Measurements from ENCODE around the gene CGB2. TPM values are rescaled to one million over a fixed set of nuclear protein-coding genes. Genes with fewer than 3 reads are reported as not detected.

The CGB2 gene
- total RNA-seq, 1 donor from 2014 or later = 0.52 TPM

GRCh38 chr19:49061000-49061399 lies 29.3 kb downstream of the CGB2 start:
- TF ChIP-seq CTCF (IDR thresholded peaks at IDR 0.05; ENCODE audit: insufficient read depth, low read depth, low read length) (no peak), EZH2 (IDR thresholded peaks at IDR 0.05; ENCODE audit: insufficient read depth, low read length) (no peak)
- Histone ChIP-seq H3K9ac (ENCODE audit: low read length) (no peak overlapping the region), H3K4me2 (ENCODE audit: low read length) (no peak overlapping the region), H3K9me3 (ENCODE audit: insufficient read depth, low read depth, low read length) (no peaks in the 10 kb centered on the region), H3K79me2 (ENCODE audit: insufficient read depth, low read length) (peaks cover 57% of the 10 kb centered on the region), H3K4me3 (ENCODE audit: insufficient read depth, low read depth, low read length) (no peak overlapping the region), H3K4me1 (ENCODE audit: insufficient read depth, low read length) (peaks cover 30% of the 10 kb centered on the region), H2AFZ (ENCODE audit: low read depth, low read length) (no peak overlapping the region), H3K36me3 (ENCODE audit: insufficient read depth, low read length) (no peaks in the 10 kb centered on the region), H3K27ac (ENCODE audit: low read depth, low read length) (no peak overlapping the region), H3K27me3 (ENCODE audit: insufficient read depth, low read length) (no peaks in the 10 kb centered on the region), H4K20me1 (ENCODE audit: insufficient read depth, low read length) (peaks cover 55% of the 10 kb centered on the region)
- no peak for FAIRE-seq
- H3K27me3 Mint-ChIP-seq (ENCODE audit: low read depth, unreplicated experiment) = peaks cover 10% of the 10 kb centered on the region
- H3K9me3 Mint-ChIP-seq (ENCODE audit: unreplicated experiment) = no peaks in the 10 kb centered on the region
- peaks cover 20% of the 10 kb centered on the region for H3K4me1 Mint-ChIP-seq (ENCODE audit: low read depth, unreplicated experiment)
- H3K27ac Mint-ChIP-seq (ENCODE audit: unreplicated experiment) = no peak overlapping the region
- DNase-seq (ENCODE audit: low read depth) = no peak
- H3K36me3 Mint-ChIP-seq (ENCODE audit: low read depth, unreplicated experiment) = peaks cover 7% of the 10 kb centered on the region
- H3K4me3 Mint-ChIP-seq (ENCODE audit: unreplicated experiment) = peak overlapping the region; percentile 70

GRCh38 chr19:49061445-49061844 lies 29.8 kb downstream of the CGB2 start:
- FAIRE-seq (no peak), DNase-seq (ENCODE audit: low read depth) (no peak)
- Mint-ChIP-seq H3K27ac (ENCODE audit: unreplicated experiment) (no peak overlapping the region), H3K9me3 (ENCODE audit: unreplicated experiment) (no peaks in the 10 kb centered on the region), H3K36me3 (ENCODE audit: low read depth, unreplicated experiment) (peaks cover 7% of the 10 kb centered on the region), H3K4me1 (ENCODE audit: low read depth, unreplicated experiment) (peaks cover 21% of the 10 kb centered on the region), H3K27me3 (ENCODE audit: low read depth, unreplicated experiment) (peaks cover 10% of the 10 kb centered on the region), H3K4me3 (ENCODE audit: unreplicated experiment) (no peak overlapping the region)
- H3K36me3 ChIP-seq (ENCODE audit: insufficient read depth, low read length) = no peaks in the 10 kb centered on the region
- no peaks in the 10 kb centered on the region for H3K9me3 ChIP-seq (ENCODE audit: insufficient read depth, low read depth, low read length)
- H3K79me2 ChIP-seq (ENCODE audit: insufficient read depth, low read length) = peaks cover 53% of the 10 kb centered on the region
- H4K20me1 ChIP-seq (ENCODE audit: insufficient read depth, low read length) = peaks cover 59% of the 10 kb centered on the region
- no peak overlapping the region for H2AFZ ChIP-seq (ENCODE audit: low read depth, low read length)
- peaks cover 30% of the 10 kb centered on the region for H3K4me1 ChIP-seq (ENCODE audit: insufficient read depth, low read length)
- no peak overlapping the region for H3K4me2 ChIP-seq (ENCODE audit: low read length)
- H3K9ac ChIP-seq (ENCODE audit: low read length) = no peak overlapping the region
- H3K4me3 ChIP-seq (ENCODE audit: insufficient read depth, low read depth, low read length) = no peak overlapping the region
- TF ChIP-seq CTCF (IDR thresholded peaks at IDR 0.05; ENCODE audit: insufficient read depth, low read depth, low read length) = no peak
- TF ChIP-seq EZH2 (IDR thresholded peaks at IDR 0.05; ENCODE audit: insufficient read depth, low read length) = no peak
- no peak overlapping the region for H3K27ac ChIP-seq (ENCODE audit: low read depth, low read length)
- H3K27me3 ChIP-seq (ENCODE audit: insufficient read depth, low read length) = no peaks in the 10 kb centered on the region

GRCh38 chr19:49064029-49064629 lies 32.4 kb downstream of the CGB2 start:
- no peak for TF ChIP-seq CTCF (IDR thresholded peaks at IDR 0.05; ENCODE audit: insufficient read depth, low read depth, low read length)
- no peak for TF ChIP-seq EZH2 (IDR thresholded peaks at IDR 0.05; ENCODE audit: insufficient read depth, low read length)
- Histone ChIP-seq H3K79me2 (ENCODE audit: insufficient read depth, low read length) (peaks cover 26% of the 10 kb centered on the region), H4K20me1 (ENCODE audit: insufficient read depth, low read length) (peaks cover 61% of the 10 kb centered on the region), H2AFZ (ENCODE audit: low read depth, low read length) (no peak overlapping the region), H3K9ac (ENCODE audit: low read length) (peak overlapping the region; percentile 59), H3K27me3 (ENCODE audit: insufficient read depth, low read length) (no peaks in the 10 kb centered on the region), H3K4me3 (ENCODE audit: insufficient read depth, low read depth, low read length) (no peak overlapping the region), H3K4me2 (ENCODE audit: low read length) (peak overlapping the region; percentile 80), H3K27ac (ENCODE audit: low read depth, low read length) (no peak overlapping the region), H3K36me3 (ENCODE audit: insufficient read depth, low read length) (no peaks in the 10 kb centered on the region), H3K9me3 (ENCODE audit: insufficient read depth, low read depth, low read length) (no peaks in the 10 kb centered on the region), H3K4me1 (ENCODE audit: insufficient read depth, low read length) (peaks cover 19% of the 10 kb centered on the region)
- Mint-ChIP-seq H3K27ac (ENCODE audit: unreplicated experiment) (peak overlapping the region; percentile 26), H3K27me3 (ENCODE audit: low read depth, unreplicated experiment) (peaks cover 5% of the 10 kb centered on the region), H3K9me3 (ENCODE audit: unreplicated experiment) (peaks cover 3% of the 10 kb centered on the region), H3K4me1 (ENCODE audit: low read depth, unreplicated experiment) (peaks cover 23% of the 10 kb centered on the region), H3K36me3 (ENCODE audit: low read depth, unreplicated experiment) (peaks cover 9% of the 10 kb centered on the region), H3K4me3 (ENCODE audit: unreplicated experiment) (peak overlapping the region; percentile 73)
- FAIRE-seq = no peak
- DNase-seq (ENCODE audit: low read depth) = no peak
